Ovary (tissue), 1 donor: ENCODE data around the gene PDCD4.

ENCODE experiments used
- EP300 ChIP-seq: sonication (generic); formaldehyde crosslinking; IDR thresholded peaks from one replicate; pipeline ENCODE4 v1.6.1; 2017; ENCODE audit warnings: antibody characterized with exemption
- POLR2A ChIP-seq: fragments of 450-650 bp; IDR thresholded peaks from one replicate; pipeline ENCODE4 v1.6.1; 2017; ENCODE audit warnings: antibody characterized with exemption, mild to moderate bottlenecking, moderate library complexity

GRCh38 chr10:110844617-110844881 is 27.2 kb upstream of the PDCD4 start:
- TF ChIP-seq EP300 (no peak), POLR2A (no peak)
